H9 (cell line): ENCODE results near the gene KCNK5. TPM values are rescaled to one million over a fixed set of nuclear protein-coding genes. Genes with fewer than 3 reads are reported as not detected.

Experiments used
- DNase-seq: peaks from one replicate; pipeline ENCODE4 v3.0.0-alpha.2; 2017
- H2AFZ ChIP-seq: one replicate; pipeline ENCODE4 v1.6.1; 2013; ENCODE audit warnings: mild to moderate bottlenecking, low read length, control low read depth, moderate library complexity
- H2AK5ac ChIP-seq: 2 replicates; pipeline ENCODE4 v1.6.1; 2013; ENCODE audit warnings: low read length, control low read depth, mixed read lengths; ENCODE audit not compliant: insufficient read length
- H2BK120ac ChIP-seq: one replicate; pipeline ENCODE4 v1.6.1; 2013; ENCODE audit warnings: low read depth, mild to moderate bottlenecking, low read length, control low read depth, inconsistent platforms; ENCODE audit not compliant: poor library complexity, severe bottlenecking
- H2BK12ac ChIP-seq: 2 replicates; pipeline ENCODE4 v1.6.1; 2013; ENCODE audit warnings: low read length, control low read depth, mixed read lengths, low read depth; ENCODE audit not compliant: insufficient read length
- H2BK15ac ChIP-seq: 2 replicates; pipeline ENCODE4 v1.6.1; 2013; ENCODE audit warnings: low read depth, low read length, control low read depth
- H2BK20ac ChIP-seq: one replicate; pipeline ENCODE4 v1.6.1; 2013; ENCODE audit warnings: low read depth, mild to moderate bottlenecking, low read length, control low read depth, inconsistent platforms; ENCODE audit not compliant: poor library complexity, severe bottlenecking
- H2BK5ac ChIP-seq: 2 replicates; pipeline ENCODE4 v1.6.1; 2013; ENCODE audit warnings: low read length, control low read depth, mixed read lengths; ENCODE audit not compliant: insufficient read length
- H3K14ac ChIP-seq: 2 replicates; pipeline ENCODE4 v1.6.1; 2013; ENCODE audit warnings: low read length, control low read depth; ENCODE audit not compliant: insufficient read depth
- H3K18ac ChIP-seq: 2 replicates; pipeline ENCODE4 v1.6.1; 2013; ENCODE audit warnings: low read depth, mild to moderate bottlenecking, mixed read lengths, low read length, control low read depth; ENCODE audit not compliant: insufficient read length
- H3K23ac ChIP-seq: 2 replicates; pipeline ENCODE4 v1.6.1; 2013; ENCODE audit warnings: low read length, control low read depth, mixed read lengths, low read depth; ENCODE audit not compliant: insufficient read length
- H3K23me2 ChIP-seq: 2 replicates; pipeline ENCODE4 v1.6.1; 2013; ENCODE audit warnings: low read depth, mild to moderate bottlenecking, mixed read lengths, low read length, control low read depth; ENCODE audit not compliant: insufficient read length, poor library complexity, severe bottlenecking
- H3K27ac ChIP-seq: 2 replicates; pipeline ENCODE4 v1.5.1; 2013; ENCODE audit warnings: low read length, control low read depth, mixed read lengths, low read depth; ENCODE audit not compliant: insufficient read length
- H3K27me3 ChIP-seq: 2 replicates; pipeline ENCODE4 v1.6.1; 2013; ENCODE audit warnings: low read length, control low read depth, inconsistent platforms; ENCODE audit not compliant: insufficient read depth
- H3K4ac ChIP-seq: 2 replicates; pipeline ENCODE4 v1.6.1; 2013; ENCODE audit warnings: low read depth, mild to moderate bottlenecking, control low read depth, inconsistent platforms, low read length, moderate library complexity
- H3K4me1 ChIP-seq: 2 replicates; pipeline ENCODE4 v1.6.1; 2013; ENCODE audit warnings: low read length, control low read depth, inconsistent platforms; ENCODE audit not compliant: insufficient read depth
- H3K4me2 ChIP-seq: 2 replicates; pipeline ENCODE4 v1.6.1; 2013; ENCODE audit warnings: low read length, control low read depth, mixed read lengths; ENCODE audit not compliant: insufficient read length, insufficient read depth
- H3K56ac ChIP-seq: 2 replicates; pipeline ENCODE4 v1.6.1; 2013; ENCODE audit warnings: low read depth, mild to moderate bottlenecking, mixed read lengths, low read length, control low read depth; ENCODE audit not compliant: insufficient read length
- H3K79me1 ChIP-seq: 2 replicates; pipeline ENCODE4 v1.6.1; 2013; ENCODE audit warnings: low read depth, mild to moderate bottlenecking, moderate library complexity, low read length, control low read depth, inconsistent platforms; ENCODE audit not compliant: insufficient read depth, poor library complexity, severe bottlenecking
- H3K79me2 ChIP-seq: 2 replicates; pipeline ENCODE4 v1.6.1; 2013; ENCODE audit warnings: low read length, control low read depth, inconsistent platforms; ENCODE audit not compliant: insufficient read depth
- H3K9ac ChIP-seq: 2 replicates; pipeline ENCODE4 v1.6.1; 2013; ENCODE audit warnings: low read length, control low read depth, mixed read lengths; ENCODE audit not compliant: insufficient read length; ENCODE audit errors: extremely low read depth
- H3K9me3 ChIP-seq: one replicate; pipeline ENCODE4 v1.6.1; 2013; ENCODE audit warnings: low read depth, low read length, inconsistent platforms; ENCODE audit not compliant: control insufficient read depth
- H3T11ph ChIP-seq: one replicate; pipeline ENCODE4 v1.6.1; 2013; ENCODE audit warnings: mild to moderate bottlenecking, low read length, control low read depth, inconsistent platforms
- H4K20me1 ChIP-seq: one replicate; pipeline ENCODE4 v1.6.1; 2013; ENCODE audit not compliant: control insufficient read depth, insufficient read length, insufficient read depth
- H4K5ac ChIP-seq: 2 replicates; pipeline ENCODE4 v1.6.1; 2013; ENCODE audit warnings: low read depth, mild to moderate bottlenecking, mixed read lengths, low read length, control low read depth; ENCODE audit not compliant: insufficient read length
- H4K8ac ChIP-seq: replicated peaks from 2 replicates; pipeline ENCODE4 v1.6.1; 2013; ENCODE audit warnings: low read length, control low read depth, mixed read lengths, low read depth; ENCODE audit not compliant: insufficient read length
- H4K91ac ChIP-seq: 2 replicates; pipeline ENCODE4 v1.6.1; 2013; ENCODE audit warnings: low read depth, mild to moderate bottlenecking, moderate library complexity, mixed read lengths, low read length, control low read depth; ENCODE audit not compliant: insufficient read length
- H3K27ac Mint-ChIP-seq, 3 experiments: 2 replicates in 2 of 3; 3 replicates in 1 of 3; pipeline ENCODE4 v1.8.0; 2020 to 2021; ENCODE audit warnings: mixed read lengths in 3 of 3, mild to moderate bottlenecking in 1 of 3, moderate library complexity in 1 of 3
- H3K27me3 Mint-ChIP-seq: 2 replicates; pipeline ENCODE4 v1.8.0; 2021; ENCODE audit warnings: low read depth, mild to moderate bottlenecking, moderate library complexity, mixed read lengths
- H3K36me3 Mint-ChIP-seq, 3 experiments: 2 replicates in 2 of 3; 3 replicates in 1 of 3; pipeline ENCODE4 v1.8.0; 2020 to 2021; ENCODE audit warnings: low read depth in 3 of 3, mixed read lengths in 3 of 3; ENCODE audit not compliant: insufficient read depth in 1 of 3
- H3K4me1 Mint-ChIP-seq, 2 experiments: 2 replicates each; pipeline ENCODE4 v1.8.0; 2020; ENCODE audit warnings: mixed read lengths in 2 of 2
- H3K4me3 Mint-ChIP-seq, 2 experiments: 2 replicates in 1 of 2; 3 replicates in 1 of 2; pipeline ENCODE4 v1.8.0; 2020 to 2021; ENCODE audit warnings: mild to moderate bottlenecking in 2 of 2, mixed read lengths in 2 of 2, moderate library complexity in 1 of 2
- H3K9me3 Mint-ChIP-seq, 2 experiments: 2 replicates in 1 of 2; 3 replicates in 1 of 2; pipeline ENCODE4 v1.8.0; 2020; ENCODE audit warnings: mild to moderate bottlenecking in 2 of 2, mixed read lengths in 2 of 2, moderate library complexity in 1 of 2
- CTCF ChIP-seq: fragments of 200-600 bp; sonication (generic); conservative IDR thresholded peaks from 3 replicates; pipeline ENCODE4 v1.8.0; 2021; ENCODE audit warnings: antibody characterized with exemption, mild to moderate bottlenecking
- WGBS: extraction: QIAGEN DNeasy Blood & Tissue Kit; methylation state at CpG from one replicate; pipeline ENCODE4 v1.1.7; 2013; ENCODE audit warnings: missing lambda C conversion rate, low lambda C conversion rate, mixed read lengths; ENCODE audit not compliant: insufficient read length; ENCODE audit errors: extremely low coverage; 5-methylcytosine and 5-hydroxymethylcytosine counted together
- total RNA-seq: library from RNA; stranded (reverse); gene quantifications from 2 replicates; pipeline ENCODE4 v1.2.1, GENCODE V29; 2021

The KCNK5 gene
- total RNA-seq, 1 experiment from 2014 or later, result 30.0 TPM

DNA sequence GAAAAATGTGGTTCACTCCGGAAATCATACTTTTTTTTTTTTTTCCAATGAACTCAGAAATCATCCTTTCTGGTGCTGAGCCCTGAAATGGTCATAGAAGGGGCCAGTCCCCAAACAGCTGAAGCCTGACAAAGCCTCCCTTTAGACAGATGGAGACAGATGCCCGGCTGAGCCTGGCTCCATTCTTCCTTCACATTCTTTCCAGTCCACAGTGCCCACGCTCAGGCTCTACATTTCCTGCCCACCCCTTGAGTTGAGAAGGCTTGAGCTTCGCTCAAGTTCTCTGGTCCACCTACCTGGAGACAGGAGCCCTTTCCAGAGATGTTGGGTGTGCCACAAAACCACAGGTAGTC, 41.2 kb downstream of the KCNK5 start:
- no peaks in the 10 kb centered on the region for H3K27me3 Mint-ChIP-seq
- H3K36me3 Mint-ChIP-seq, result peaks cover 36 to 68% (median 62%) of the 10 kb centered on the region in 3 experiments
- TF ChIP-seq CTCF, result no peak
- no peak overlapping the region for H3K27ac Mint-ChIP-seq
- H2AFZ ChIP-seq, result no peak overlapping the region
- no peak overlapping the region for H2BK120ac ChIP-seq
- no peaks in the 10 kb centered on the region for H3K23me2 ChIP-seq
- no peaks in the 10 kb centered on the region for H3K9me3 Mint-ChIP-seq
- no peak overlapping the region for H3K18ac ChIP-seq
- H3K27ac ChIP-seq, result no peak overlapping the region
- H4K5ac ChIP-seq, result no peak overlapping the region
- no peak overlapping the region for H2BK15ac ChIP-seq
- no peak overlapping the region for H3K23ac ChIP-seq
- no peaks in the 10 kb centered on the region for H3K4me1 ChIP-seq
- no peak overlapping the region for H2BK12ac ChIP-seq
- no peak overlapping the region for H3K4me2 ChIP-seq
- no peak overlapping the region for H3K4me3 Mint-ChIP-seq
- H3K27me3 ChIP-seq, result no peaks in the 10 kb centered on the region
- H3K79me2 ChIP-seq, result no peaks in the 10 kb centered on the region
- peaks cover 10 to 18% of the 10 kb centered on the region in 2 experiments for H3K4me1 Mint-ChIP-seq
- H4K20me1 ChIP-seq, result no peaks in the 10 kb centered on the region
- H4K8ac ChIP-seq, result no peak overlapping the region
- H3K14ac ChIP-seq, result no peak overlapping the region
- H3T11ph ChIP-seq, result no peak overlapping the region
- H2AK5ac ChIP-seq, result no peak overlapping the region
- DNase-seq, result no peak
- H2BK5ac ChIP-seq, result no peak overlapping the region
- no peaks in the 10 kb centered on the region for H3K9me3 ChIP-seq
- H4K91ac ChIP-seq, result no peak overlapping the region
- no peak overlapping the region for H3K9ac ChIP-seq
- no peak overlapping the region for H2BK20ac ChIP-seq
- no peak overlapping the region for H3K4ac ChIP-seq
- no peaks in the 10 kb centered on the region for H3K79me1 ChIP-seq
- no CpG with 5 or more reads among the region's 4 CpGs for WGBS
- H3K56ac ChIP-seq, result no peak overlapping the region
